GM18520 (cell line): ENCODE measurements around the gene RCN2.
"Not testable (repeated sequence)": the region's sequence is repeated elsewhere in the genome, so short reads cannot be mapped to it uniquely, and the experiment has no call there.

ENCODE experiments used
- ATAC-seq: cut with Tn5 transposase; IDR thresholded peaks from one replicate; pipeline ENCODE4 v1.9.1; 2021; ENCODE audit not compliant: unreplicated experiment

Gene RCN2

DNA sequence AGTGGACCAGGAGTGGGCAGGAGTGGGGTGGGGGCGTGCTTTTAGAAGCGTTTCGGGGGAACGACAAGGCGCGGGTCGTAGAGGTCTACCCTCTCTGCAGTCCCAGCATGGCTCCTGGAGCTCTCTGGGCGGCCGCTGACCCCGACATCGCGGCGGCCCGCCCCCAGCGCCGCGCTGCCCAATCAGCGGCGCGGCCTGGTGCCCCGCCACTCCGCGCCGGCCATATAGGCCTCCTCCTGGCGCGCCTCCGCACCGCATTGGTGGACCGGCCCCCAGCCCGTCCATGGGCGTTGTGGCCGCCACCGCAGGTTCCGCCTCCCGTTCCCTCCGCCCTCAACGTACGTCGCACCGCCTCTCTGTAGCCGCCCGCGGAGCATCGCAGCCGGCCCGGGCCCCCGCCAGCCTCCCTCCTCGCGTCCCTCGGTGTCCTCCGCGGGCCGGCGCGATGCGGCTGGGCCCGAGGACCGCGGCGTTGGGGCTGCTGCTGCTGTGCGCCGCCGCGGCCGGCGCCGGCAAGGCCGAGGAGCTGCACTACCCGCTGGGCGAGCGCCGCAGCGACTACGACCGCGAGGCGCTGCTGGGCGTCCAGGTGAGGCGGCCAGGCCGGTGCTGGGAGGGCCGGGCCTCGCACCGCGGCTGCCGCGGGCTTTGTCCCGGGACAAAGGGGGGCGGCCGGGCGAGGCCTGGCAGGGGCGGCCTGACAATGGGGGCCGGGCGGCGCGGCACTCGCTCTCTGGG, at the start of gene RCN2:
RCN2 (plus strand) TSS at position 353 of the 738 bp plus-strand sequence; CDS start at position 446, 93 bp downstream.
- ATAC-seq = peak; percentile 96

DNA sequence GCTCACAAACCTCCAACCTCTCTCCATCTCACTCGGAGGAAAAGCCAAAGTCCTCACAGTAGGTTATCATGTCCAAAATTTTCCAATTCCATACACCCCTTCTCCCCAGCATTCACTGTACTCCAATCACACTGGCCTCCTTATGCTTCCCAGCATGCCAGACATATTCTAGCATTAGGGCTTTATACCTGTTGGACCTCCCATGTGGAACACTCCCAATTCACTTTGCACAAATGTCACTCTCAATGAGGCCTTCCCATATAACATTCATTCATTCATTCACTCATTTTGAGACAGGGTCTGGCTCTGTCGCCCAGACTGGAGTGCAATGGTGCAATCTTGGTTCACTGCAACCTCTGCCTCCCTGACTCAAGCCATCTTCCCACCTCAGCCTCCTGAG, 46.3 kb upstream of the RCN2 start:
- no peak for ATAC-seq

GRCh38 chr15:76887280-76888141, 44.0 kb upstream of the RCN2 start:
- ATAC-seq = not testable (repeated sequence)

DNA sequence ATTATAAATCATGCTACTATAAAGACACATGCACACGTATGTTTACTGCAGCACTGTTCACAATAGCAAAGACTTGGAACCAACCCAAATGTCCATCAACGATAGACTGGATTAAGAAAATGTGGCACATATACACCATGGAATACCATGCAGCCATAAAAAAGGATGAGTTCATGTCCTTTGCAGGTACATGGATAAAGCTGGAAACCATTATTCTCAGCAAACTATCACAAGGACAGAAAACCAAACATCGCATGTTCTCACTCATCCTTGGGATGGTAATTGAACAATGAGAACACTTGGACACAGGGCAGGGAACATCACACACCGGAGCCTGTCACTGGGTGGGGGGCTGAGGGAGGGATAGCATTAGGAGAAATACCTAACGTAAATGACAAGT, 38.7 kb upstream of the RCN2 start:
- not testable (repeated sequence) for ATAC-seq

DNA sequence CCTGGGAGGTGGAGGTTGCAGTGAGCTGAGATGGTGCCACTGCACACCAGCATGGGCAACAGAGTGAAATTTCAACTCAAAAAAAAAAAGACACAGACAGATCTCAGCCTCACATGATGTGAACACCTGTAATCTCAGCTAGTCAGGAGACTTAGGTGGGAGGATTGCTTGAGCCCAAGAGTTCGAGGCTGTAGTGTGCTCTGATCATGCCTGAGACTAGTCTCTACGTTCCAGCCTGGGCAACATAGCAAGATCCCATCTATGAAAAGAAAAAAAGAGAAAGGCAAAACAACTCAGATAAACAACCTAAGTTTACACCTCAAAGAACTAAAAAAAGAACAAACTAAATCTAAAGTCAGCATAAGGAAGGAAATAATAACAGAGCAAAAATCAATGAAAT, 37.4 kb upstream of the RCN2 start:
- ATAC-seq = no peak

DNA sequence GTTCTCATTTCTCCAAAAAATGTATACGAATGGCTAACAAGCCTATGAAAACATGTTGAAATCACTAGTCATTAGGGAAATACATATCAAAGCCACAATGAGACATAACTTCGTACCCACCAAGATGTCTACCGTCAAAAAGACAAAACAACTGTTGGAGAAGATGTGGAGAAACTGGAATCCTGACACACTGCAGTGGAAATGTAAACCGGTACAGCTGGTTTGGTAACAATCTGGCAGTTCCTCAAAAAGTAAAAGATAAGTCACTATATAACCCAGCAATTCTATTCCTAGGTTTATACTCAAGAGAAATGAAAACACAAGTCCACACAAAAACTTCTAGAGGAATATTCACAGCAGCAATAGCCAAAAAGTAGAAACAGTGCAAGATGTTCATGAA, 33.4 kb upstream of the RCN2 start:
- no peak for ATAC-seq

DNA sequence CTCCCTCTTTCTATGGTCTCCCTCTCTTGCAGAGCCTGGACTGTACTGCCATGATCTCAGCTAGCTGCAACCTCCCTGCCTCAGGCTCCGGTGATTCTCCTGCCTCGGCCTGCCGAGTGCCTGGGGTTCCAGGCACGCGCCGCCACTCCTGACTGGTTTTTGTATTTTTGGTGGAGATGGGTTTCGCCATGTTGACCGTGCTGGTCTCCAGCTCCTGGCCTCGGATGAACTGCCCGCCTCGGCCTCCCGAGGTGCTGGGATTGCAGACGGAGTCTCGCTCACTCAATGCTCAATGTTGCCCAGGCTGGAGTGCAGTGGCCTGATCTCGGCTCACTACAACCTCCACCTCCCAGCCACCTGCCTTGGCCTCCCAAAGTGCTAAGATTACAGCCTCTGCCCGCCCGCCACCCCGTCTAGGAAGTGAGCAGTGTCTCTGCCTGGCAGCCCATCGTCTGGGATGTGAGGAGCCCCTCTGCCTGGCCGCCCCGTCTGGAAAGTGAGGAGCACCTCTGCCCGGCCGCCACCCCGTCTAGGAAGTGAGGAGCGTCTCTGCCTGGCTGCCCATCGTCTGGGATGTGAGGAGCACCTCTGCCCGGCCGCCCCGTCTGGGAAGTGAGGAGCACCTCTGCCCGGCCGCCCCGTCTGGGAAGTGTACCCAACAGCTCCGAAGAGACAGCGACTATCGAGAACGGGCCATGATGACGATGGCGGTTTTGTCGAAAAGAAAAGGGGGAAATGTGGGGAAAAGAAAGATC, 32.2 kb upstream of the RCN2 start:
- ATAC-seq = not testable (repeated sequence)

- not testable (repeated sequence) for ATAC-seq
Observed at GRCh38 chr15:76899931-76900310, 31.6 kb upstream of the RCN2 start.

- no peak for ATAC-seq
Observed at GRCh38 chr15:76901965-76902364, 29.6 kb upstream of the RCN2 start.

GRCh38 chr15:76903251-76903681, 28.3 kb upstream of the RCN2 start:
- ATAC-seq = no peak

DNA sequence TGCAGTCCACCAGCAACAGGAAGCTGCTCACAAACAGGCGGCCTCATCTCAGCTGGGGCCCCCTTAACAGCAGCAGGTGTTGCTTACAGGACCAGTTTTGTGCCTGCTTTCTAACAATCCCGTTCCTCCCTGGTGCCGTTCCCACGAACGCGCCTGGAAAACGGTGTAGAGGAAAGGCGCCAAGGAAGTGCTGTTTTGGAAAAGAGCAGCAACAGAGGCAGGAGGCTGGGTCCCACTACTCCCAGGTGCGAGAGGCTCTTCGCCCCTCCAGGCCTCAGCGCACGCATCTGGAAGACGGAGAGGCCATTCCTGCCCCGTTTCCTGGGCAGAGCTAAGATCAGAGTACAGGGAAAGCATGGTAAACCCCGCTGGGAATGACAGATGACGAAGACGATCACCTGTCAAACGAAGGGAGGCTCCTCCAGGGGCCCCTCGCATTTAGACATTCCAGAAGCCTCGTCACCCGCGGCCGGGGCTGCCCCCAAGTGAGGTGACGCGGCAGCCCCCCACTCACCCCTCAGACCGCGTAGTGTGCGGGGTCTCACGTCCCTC, 27.0 kb upstream of the RCN2 start:
- no peak for ATAC-seq

GRCh38 chr15:76905013-76905839, 26.3 kb upstream of the RCN2 start, which contains the start of gene SCAPER:
Gene SCAPER (minus strand): TSS chr15:76905340. CDS start chr15:76883817, 21,523 bp downstream.
- peak; percentile 72 for ATAC-seq

GRCh38 chr15:76905855-76906254, 25.7 kb upstream of the RCN2 start:
- no peak for ATAC-seq

DNA sequence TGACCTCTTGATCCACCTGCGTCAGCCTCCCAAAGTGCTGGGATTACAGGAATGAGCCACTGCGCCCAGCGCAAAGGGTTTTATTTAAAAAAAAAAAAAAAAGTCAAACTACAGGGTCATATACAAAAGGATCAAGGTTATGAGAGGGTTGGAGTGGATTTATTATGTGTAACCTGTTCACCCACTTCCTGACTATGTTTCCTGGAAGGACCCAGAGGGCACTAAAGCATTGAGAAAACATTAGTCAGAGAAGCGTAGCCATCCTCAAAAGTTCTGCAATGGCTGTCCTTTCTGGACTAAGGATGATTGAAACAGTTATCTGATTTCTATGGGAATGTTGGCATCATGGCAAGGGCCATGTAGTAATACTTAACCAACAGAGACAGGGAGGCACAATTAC, 19.1 kb upstream of the RCN2 start:
- ATAC-seq = no peak

GRCh38 chr15:76913737-76914136, 17.8 kb upstream of the RCN2 start:
- no peak for ATAC-seq

- ATAC-seq = no peak
Observed at GRCh38 chr15:76916369-76916768, 15.2 kb upstream of the RCN2 start.

DNA sequence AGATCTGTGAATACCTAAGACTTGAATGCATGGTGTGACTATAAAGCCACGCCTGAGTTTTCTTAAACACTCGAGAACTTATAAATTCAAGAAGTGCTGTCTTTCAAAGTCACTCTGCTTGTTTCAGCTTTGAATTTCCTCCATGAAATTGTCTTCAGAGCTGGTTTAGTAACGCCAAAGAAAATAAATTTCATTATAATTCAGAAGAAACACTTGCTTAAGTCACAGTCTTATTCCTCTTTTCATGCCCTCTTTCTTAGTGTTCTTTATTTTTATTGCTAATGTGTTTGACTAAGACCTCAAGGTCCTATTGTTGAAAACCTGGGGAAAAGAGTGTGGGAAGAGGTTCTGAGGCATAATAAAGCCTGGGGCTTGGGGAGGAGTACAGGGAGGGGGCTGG, 3.3 kb upstream of the RCN2 start:
- ATAC-seq = no peak

GRCh38 chr15:76929011-76929760, 2.4 kb upstream of the RCN2 start:
- ATAC-seq = no peak

DNA sequence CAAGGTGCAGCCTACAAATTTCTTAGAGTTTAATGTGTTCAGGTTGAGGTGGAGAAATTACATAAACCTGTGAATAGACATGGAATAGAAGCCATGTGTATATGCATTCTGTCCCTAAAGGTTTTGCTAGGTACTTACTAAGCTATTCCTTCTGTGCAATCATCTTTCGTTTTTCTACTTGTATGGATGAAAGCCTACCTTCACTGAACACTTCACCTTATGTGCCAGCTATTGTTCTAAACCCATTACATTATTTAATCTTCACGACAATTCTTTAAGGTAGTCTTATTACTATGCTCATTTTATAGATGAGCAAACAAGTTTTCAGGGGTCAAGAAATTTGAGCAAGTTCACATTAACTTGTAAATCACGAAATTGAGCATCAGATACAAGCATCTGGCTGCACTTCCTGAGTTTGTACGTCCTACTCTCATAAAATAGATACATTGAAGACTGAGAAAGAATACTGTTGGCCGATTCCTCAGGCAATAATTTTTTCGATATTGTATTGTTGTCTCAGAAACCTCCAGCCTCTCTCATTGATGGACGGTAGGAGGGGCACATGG, 635 bp upstream of the RCN2 start:
- no peak for ATAC-seq
